HG03439 (cell line): Measurements from ENCODE around the gene TOB2.

ENCODE experiments used
- ATAC-seq: cut with Tn5 transposase; IDR thresholded peaks from one replicate; pipeline ENCODE4 v1.9.1; 2021; ENCODE audit warnings: mild to moderate bottlenecking, moderate library complexity; ENCODE audit not compliant: unreplicated experiment

The TOB2 gene, protein sequence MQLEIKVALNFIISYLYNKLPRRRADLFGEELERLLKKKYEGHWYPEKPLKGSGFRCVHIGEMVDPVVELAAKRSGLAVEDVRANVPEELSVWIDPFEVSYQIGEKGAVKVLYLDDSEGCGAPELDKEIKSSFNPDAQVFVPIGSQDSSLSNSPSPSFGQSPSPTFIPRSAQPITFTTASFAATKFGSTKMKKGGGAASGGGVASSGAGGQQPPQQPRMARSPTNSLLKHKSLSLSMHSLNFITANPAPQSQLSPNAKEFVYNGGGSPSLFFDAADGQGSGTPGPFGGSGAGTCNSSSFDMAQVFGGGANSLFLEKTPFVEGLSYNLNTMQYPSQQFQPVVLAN

DNA sequence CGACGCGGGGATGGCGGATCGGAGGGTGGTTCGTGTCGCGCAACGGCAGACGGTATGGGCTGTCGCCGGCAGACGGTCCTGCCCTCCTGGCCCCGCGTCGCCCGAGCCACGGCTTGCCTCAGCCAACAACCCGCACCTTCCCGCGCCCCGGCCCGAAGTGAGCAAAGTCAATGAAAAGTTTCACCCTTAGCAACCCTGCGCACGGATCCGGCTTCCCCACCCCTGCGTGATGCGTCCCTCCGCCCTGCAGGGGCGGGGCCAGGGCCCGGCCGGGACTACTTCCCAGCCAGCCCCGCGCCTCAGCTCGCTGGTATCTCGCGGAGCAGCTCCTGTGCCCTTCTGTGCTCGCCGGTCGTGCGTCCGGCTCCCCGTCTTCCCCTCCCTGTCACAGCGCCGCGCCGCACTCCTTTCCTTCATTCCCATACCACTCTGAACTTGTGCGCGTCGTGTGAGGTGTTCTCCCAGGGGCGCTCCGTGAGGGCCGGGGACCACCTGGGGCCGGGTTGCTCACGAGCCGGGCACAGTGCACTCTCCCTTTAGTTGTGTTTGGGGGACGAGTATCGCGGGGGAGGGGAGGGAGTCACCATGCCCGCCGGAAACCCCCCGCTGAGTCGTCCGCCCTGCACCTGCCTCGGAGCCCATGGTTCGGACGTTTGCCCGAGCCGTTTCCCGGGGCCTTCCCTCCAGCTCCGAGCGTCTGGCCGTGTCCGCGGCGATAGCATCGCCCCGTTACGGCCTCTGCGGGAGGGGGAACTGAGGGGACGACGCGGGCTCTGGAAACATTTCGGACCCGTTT lies at the start of gene TOB2:
Gene TOB2, minus strand, starts transcription at position 163 of the 796 bp plus-strand sequence. CDS start 9,456 bp downstream, outside the sequence.
- peak; percentile 40 for ATAC-seq

DNA sequence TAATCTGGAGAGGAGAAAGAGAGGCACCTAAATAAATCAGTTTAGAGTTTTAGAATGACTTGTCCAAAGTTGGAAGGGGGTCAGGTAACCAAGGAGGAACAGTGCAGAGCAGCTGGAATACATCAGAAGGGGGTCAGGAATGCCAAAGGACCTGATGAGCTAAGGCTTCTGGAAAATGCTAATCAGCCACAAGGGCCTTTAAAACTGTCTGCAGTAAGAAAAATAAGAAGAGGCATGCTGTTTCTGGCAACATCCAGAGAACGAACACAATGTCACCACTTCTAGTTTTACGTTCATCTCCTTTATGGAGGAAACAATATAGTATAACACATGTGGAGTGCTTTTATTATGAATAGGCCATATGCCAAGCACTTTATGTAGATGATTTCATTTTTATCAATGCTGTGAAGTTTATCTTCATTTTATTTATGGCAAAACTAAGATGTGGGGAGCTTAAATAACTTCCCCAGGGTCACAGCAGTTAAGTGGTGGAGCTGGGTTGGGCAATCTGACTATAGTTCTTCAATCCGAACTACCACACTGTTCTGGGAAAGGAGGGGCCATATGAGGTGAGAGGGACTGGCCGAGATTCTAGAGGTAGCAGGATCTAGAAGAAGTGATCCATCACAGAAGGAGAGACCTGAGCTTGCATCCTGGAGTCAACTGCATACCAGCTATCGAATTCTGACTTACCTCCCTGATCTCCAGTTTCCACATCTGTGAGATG lies 44.9 kb upstream of the TOB2 start:
- no peak for ATAC-seq

DNA sequence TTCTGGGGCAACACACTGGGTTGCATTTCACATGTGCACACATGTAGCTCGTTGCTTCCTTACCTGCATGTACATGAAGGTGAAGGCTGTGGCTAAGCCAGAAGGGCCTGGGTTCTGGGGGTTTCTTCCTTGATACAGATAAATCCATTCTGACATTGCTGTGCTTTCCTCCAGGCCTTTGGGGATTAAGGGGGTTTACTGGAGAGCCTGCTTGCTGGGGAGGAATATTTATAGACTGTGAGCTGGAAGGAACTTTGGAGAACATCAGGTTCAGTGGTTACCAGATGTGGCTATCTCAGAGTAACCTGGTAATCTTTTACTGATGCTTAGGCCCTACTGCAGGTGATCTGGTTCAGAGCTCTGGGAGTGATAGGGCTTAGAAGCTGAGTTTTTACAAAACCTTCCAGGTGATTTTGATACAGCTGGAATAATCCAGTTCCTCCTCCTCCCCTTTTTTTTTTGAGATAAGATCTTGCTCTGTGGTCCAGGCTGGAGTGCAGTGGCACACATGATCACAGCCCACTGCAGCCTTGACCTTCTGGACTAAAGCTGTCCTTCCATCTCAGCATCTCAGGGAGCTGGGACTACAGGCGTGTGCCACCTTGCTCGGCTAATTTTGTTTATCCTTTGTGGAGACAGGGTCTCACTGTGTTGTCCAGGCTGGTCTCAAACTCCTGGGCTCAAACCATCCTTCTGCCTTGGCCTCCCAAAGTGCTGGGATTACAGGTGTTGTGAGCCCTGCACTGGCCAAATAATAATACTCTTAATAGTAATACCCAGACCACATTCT lies 42.2 kb upstream of the TOB2 start:
- ATAC-seq = no peak

DNA sequence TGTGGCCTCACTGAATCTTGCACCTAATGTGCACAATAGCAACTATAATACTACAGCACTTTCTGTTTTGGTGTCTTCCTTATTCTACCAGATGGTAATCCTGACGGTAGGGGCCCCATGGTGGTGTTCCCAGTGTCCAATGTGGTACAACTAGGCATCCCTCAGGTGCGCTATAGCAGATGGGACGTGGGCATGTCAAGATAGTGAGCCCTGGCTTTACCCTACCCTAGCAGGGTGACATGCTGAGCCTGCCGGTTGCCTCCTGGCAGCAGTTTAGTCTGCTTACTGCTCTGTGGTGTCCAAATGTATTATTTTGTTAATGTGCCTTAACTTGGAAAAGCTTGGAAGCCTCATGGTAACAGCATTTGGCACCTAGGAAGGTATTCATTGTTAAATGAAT lies 41.5 kb upstream of the TOB2 start:
- ATAC-seq = no peak

DNA sequence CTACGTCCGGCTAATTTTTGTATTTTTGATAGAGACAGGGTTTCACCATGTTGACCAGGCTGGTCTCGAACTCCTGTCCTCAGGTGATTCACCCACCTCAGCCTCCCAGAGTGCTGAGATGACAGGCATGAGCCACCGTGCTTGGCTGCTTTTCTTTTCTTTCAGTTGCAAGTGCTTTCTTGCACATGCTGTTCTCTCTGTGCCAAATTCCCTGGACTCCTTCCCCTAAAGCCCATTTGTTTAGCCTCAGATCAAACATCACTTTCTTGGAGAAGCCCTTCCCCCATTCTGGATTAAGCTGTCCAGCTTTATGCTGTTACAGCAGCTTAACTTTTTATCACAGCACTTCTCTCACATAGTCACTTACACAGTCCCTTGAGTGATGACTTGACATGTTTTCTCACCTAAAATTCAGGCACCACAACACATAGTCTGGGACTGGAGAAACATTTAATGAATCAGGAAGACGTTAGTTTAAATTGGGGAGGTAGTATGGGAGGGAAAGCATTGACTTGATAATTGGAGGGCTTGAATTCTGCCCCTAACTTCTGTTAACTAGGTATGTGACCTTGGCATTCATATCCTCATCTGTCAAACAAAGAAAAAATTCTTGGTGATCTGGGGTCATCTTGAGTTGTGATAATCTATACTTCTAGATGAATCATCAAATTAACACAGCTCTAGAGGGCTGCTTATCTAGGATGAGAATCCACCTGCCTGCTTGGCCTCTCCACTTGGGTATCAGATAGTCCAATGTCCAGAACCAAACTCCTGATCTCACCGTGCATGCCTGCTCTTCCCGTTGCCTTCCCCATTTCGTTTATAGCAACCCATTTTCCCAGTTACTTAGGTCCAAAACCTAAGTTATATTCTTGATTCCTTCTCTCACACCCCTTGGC lies 40.7 kb upstream of the TOB2 start:
- no peak for ATAC-seq

DNA sequence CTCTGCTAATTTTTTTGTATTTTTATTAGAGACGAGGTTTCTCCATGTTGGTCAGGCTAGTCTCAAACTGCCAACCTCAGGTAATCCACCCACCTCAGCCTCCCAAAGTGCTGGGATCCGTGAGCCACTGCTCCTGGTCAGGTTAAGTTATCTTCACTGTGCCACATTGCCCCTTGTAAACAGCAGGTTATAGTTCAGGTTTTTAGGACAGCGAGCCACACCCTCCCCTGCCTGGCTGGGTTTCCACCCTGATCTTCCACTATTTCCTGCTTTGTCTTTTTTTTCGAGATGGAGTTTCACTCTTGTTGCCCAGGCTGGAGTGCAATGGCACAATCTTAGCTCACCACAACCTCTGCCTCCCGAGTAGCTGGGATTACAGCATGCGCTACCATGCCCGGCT lies 38.4 kb upstream of the TOB2 start:
- ATAC-seq = no peak

DNA sequence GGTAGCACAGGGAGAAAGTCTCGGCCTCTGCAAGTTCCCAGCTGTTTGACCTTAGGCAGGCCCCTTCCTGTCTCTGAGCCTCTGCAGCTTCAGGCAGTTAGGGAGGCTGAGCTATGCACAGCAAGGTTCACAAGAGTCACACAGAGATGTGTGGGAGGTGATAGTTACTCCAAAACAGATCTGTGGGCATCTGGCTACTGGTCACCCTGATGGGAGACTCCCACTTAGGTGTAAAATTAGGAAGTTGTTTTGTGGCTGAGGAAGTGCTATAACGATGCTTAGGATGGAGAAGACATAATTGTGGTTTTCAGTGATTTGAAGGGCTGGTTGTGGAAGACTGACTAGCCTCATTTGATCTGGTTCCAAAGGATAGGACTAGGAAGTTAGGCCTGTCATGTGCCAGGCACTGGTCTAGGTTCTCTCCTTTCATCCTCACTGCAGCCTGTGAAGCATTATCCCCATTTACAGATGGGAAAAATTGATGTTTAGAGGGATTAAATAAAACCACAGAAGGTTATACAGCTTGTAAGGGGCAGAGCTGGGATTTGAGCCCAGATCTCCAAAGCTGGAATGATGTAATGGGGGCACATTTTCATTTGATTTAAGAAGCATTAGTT lies 35.8 kb upstream of the TOB2 start:
- no peak for ATAC-seq

DNA sequence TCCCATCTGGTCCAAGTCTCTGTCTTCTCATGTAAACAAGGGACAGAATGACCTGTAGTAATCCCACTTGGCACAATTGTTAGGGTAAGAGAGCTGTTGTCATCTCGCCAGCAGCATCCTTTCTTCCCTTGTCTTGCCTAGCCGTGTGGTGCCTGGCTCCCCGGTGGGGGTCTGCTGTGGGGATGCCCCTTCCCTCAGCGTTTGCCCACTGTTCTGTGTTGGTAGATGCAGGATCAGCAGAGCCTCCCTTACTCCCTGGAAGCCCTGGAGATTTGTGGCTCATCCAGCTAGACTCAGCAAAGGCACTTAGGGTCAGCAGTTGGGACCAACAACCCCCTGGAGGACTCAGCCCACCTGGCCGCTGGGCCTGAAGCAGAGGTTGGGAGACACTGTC lies 35.3 kb upstream of the TOB2 start:
- ATAC-seq = no peak

DNA sequence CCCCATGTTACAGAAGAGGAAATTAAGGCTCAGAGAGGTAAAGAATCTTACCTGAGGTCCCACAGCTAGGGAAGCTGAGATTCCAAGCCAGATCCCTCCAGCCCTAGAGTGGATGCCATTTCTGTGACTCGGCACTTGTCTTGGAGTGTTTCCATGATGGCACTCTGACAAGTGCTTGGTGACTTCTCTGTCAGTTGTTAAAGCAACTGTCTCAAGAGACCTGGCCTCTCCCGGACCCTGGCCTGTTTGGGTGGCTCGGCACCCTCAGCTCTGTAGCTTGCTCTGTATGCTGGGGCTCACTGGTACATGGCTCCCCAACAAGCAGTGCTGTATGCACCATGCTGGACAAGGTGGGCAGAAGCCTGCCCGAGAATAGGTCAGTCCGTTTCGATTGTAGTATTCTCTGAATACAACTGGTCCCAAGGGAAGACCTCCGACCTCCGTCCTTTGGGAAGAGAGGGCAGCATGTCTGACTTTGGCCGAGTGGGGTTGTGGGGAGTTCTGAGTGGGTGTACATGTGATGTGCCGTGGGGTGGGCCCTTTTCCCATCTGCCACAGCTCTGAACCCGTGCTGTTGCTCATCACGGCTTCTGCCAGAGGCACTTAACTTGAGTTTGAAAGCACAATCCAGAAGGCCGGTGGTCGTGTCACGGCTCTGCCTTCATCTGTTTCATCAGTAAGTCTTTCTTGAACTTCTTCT lies 34.7 kb upstream of the TOB2 start:
- no peak for ATAC-seq

DNA sequence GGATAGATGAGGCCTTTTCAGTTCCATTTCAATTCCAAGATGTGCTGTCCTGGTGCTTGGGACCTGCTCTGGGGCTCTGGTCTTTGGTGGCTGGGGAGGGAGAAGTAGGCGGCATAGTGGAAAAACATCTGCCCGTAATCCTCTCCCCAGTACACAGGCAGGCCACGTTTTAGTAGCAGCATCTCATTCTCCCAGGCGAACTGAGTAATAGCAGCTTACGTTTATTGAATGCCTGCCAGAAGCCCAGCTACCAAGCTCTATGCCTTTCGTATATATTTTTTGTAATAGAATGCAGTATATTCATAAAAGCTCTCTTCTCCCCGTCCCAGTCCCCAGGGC lies 33.8 kb upstream of the TOB2 start:
- no peak for ATAC-seq

DNA sequence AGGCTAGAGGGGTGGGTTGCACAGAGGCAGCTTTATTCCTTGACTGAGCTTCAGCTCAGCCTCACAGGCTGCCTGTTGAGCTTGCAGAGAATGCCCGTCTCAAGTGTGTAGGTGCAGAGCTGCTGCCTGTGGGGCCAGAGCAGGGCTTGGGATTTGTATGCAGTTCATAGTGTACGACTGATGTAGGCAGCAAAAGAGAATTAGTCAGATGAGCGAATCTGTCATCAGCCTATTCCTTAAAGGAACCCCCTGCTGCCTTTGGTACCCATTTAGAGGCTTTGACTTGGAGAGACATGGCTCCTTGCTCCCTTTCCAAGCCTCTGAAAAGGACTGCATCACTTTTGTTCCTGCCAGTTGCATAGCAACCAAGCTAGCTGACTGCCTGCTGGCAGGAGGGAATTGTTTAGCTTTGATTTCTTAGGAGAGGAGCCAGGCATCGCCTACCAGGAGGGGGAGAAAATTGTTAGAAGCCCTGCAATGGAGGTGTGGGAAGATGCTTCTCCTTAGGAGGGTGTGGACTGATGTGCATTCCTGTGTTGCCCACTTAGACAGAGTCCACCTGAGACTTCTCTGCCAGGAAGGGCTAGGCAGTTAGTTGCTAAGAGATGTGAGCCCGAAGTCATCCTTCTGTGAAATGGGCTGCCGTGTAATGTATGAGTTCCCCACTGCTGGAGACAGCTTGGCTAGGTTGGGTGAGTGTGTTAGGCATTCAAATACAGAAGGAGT lies 33.2 kb upstream of the TOB2 start:
- ATAC-seq = no peak

DNA sequence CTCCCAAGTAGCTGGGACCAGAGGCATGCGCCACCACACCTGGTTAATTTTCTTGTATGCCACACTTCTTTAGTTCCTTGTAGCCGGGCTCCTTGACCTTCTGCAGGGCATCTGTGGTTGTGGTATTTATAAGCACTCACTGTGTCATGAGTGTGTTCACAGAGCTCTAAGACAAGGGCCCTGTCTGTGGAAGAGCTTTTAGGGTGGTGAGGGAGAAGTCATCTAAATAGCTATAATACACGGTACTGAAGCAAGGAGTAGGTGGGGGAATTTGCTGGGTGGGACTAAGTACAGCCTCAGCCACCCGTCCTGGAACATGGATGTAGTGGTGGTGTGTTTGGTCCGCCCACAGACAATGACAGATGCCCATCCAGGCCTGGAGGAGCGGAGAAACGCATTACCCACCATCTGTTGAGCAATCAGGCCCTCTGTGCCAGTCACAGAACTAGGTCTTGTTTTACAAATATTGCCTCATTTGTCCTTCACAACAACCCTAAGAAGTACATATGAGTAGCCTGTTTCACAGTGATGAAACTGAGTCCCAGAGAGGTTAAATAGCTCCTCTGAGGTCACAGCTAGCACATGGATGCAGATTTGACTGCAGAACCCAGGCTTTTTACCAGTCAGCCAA lies 32.4 kb upstream of the TOB2 start:
- ATAC-seq = no peak

DNA sequence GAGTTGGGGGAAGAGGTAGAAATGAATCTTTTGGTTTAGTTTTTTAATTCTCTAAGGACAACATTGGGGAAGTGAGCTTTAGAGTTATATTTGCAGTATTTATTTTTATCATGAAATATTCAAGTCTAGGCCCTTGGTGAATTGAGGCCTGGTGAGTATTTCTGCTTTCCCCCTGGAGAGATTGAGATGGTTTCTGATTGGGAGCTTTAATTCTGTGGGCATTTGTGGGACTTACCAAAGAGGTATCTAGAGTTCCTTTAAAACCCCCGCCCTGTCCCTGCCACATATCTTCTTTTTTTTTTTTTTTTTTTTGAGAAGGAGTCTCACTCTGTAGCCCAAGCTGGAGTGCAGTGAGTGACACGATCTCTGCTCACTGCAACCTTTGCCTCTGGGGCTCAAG lies 31.9 kb upstream of the TOB2 start:
- no peak for ATAC-seq

DNA sequence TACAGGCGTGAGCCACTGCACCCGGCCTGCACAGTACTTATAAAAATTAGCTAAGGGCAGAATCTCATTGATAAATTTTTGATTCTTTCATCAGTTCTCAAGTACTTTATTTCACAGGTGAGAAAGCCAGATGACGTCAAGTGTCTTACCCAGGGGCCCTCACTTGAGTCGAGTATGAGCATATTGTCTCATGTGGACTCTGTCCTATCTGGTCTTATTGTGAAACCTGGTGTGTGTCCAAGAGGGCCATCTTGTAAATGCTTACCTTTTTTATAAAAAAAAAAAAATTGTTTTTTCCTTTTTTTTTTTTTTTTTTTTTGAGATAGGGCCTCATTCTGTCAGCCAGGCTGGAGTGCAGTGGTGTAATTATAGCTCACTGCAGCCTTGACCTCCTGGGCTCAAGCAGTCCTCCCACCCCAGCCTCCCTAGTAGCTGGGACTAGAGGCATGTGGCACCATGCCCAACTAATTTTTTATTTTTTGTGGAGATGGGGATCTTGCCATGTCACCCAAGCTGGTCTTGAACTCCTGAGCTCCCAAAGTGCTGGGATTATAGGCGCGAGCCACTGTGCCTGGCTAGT lies 28.4 kb upstream of the TOB2 start:
- ATAC-seq = no peak

DNA sequence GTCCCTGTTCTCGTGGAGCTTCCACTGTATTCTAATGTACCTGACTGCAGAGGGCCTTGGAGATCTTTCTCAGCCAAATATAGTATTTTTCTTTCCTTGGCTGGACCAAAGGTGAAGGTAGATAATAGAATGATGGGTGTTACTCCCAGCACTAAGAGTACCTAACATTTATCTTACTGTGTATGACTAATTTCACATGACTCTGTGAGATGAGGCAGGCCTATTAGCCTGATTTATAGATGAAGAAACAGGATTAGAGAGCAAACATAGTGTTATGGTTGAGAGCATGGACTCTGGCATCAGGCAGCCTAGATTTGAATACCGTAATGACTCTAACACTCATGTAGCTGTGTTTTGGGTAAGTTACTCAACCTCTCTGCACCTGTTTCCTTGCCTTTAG lies 25.0 kb upstream of the TOB2 start:
- no peak for ATAC-seq

DNA sequence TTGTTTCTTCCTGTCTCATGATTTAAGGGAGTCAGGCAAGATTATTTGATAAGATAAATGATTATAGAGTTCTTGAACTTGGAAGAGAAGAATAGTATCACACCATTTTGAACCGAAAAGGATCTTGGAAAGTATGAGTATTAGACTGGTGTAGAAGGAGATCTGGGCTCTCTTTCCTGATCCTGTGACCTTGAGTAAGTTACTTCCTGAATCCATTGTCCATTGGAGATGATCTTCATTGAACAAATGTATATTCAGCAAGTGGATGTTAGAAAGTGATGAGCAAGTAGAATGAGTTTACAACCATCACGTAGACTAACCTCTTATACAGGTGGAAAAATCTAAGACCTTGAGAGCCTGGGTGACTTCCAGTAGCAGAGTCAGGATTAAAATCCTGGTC lies 24.3 kb upstream of the TOB2 start:
- no peak for ATAC-seq

DNA sequence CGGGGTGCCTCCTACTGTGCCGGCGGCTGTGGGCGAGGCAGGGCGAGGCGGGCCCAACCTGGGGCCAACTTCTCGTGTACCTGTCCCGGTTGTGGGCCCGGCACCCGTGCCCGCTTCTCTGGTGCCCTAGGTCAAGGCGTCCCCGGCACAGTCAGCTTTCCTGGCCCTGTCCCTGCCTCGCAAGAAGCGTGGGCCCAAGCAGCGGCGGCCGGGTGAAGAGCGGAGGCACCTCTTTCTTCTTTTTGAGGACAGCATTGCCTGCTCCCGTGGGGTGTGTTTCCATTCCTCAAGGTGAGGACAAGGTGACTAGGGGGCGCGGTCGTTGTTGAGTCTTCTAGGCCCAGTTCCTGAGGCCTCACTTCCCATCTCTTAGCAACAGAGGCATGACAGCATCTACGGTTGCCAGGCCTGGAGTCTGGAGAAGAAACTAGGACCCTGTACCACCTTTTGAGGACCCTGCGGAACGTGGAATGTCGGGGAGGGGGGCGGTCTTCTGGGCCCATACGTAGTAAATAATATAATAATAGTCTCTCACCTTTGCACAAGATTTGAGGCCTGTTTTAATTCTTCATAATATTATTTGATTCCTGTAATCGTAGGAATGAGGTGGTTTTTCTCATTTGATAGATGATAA lies 22.7 kb upstream of the TOB2 start:
- peak; percentile 26 for ATAC-seq
